ENCODE measurements around the gene SLC51B.

The SLC51B gene

DNA sequence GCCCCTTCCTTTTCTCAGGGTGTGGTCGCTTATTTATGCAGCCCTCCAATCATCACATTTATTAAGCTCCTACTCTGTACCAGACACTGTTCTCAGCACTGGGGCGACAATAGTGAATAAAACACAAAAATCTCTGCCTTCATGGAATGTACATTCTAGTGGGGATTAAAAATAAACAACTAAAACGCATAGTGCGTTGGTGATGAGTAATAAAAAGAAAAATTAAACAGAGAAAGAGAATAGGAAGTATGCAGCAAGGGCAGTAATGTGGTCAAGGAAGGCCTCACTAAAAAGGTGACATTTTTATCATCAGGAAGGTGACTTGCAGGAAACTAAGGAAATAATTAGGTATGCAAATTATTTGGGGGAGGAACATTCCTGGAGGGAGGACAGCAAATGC, 5.1 kb downstream of the SLC51B start:
- Mint-ChIP-seq H3K4me1 (ENCODE audit: low read depth in 2 of 2) (peaks cover 9 to 14% of the 10 kb centered on the region in 2 donors), H3K27me3 (peaks cover 3 to 6% of the 10 kb centered on the region in 2 donors), H3K4me3 (peak overlapping the region; percentile 73 to 74)

DNA sequence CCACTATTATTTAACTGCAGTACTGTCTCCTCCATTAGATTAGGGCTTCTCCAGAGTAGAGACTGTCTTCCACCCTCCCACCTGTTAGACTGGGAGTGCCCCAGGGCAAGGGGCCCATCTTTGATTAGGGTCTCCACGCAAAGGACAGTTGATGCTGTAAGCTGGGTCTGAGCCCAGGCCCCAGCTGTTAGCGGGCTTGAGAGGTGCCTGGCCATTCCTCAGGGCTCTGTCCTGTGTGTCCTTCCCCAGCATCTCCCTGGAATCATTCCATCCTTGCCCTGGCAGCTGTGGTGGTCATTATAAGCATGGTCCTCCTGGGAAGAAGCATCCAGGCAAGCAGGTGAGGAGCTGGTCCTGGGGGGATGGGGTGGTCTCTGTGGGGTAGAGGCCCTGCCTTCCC, 6.1 kb downstream of the SLC51B start:
- H3K36me3 Mint-ChIP-seq (ENCODE audit: insufficient read depth), result peaks cover 11% of the 10 kb centered on the region
- DNase-seq (no peak), ATAC-seq (replicated peaks) (no peak)
- peaks cover 12 to 14% of the 10 kb centered on the region in 2 donors for H3K4me1 Mint-ChIP-seq (ENCODE audit: low read depth in 2 of 2)
- H3K27ac Mint-ChIP-seq, result no peak overlapping the region
- H3K9me3 Mint-ChIP-seq, result no peaks in the 10 kb centered on the region
- peaks cover 0 to 7% of the 10 kb centered on the region in 2 donors for H3K27me3 Mint-ChIP-seq
- no peak overlapping the region for H3K4me3 Mint-ChIP-seq

More for the DNA sequence above, 5.1 kb downstream of the SLC51B start:
- ATAC-seq (replicated peaks) (no peak), DNase-seq (no peak)
- Mint-ChIP-seq H3K9me3 (no peaks in the 10 kb centered on the region), H3K36me3 (ENCODE audit: insufficient read depth) (peaks cover 11% of the 10 kb centered on the region), H3K27ac (peak overlapping the region in 1 of 2 donors; percentile 85)

DNA sequence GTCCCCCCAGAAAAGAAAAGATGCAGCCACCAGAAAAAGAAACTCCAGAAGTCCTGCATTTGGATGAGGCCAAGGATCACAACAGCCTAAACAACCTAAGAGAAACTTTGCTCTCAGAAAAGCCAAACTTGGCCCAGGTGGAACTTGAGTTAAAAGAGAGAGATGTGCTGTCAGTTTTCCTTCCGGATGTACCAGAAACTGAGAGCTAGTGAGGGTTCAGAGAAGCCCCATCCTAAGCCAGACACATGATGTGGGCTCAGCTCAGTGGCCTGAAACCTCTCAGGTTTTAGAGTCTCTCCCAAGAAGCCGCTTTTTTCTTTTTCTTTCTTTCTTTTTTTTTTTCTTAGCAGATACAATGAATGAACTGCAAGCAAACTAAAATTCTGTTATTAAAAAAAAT, 7.8 kb downstream of the SLC51B start:
- no peak overlapping the region for H3K27ac Mint-ChIP-seq
- H3K9me3 Mint-ChIP-seq, result no peaks in the 10 kb centered on the region

DNA sequence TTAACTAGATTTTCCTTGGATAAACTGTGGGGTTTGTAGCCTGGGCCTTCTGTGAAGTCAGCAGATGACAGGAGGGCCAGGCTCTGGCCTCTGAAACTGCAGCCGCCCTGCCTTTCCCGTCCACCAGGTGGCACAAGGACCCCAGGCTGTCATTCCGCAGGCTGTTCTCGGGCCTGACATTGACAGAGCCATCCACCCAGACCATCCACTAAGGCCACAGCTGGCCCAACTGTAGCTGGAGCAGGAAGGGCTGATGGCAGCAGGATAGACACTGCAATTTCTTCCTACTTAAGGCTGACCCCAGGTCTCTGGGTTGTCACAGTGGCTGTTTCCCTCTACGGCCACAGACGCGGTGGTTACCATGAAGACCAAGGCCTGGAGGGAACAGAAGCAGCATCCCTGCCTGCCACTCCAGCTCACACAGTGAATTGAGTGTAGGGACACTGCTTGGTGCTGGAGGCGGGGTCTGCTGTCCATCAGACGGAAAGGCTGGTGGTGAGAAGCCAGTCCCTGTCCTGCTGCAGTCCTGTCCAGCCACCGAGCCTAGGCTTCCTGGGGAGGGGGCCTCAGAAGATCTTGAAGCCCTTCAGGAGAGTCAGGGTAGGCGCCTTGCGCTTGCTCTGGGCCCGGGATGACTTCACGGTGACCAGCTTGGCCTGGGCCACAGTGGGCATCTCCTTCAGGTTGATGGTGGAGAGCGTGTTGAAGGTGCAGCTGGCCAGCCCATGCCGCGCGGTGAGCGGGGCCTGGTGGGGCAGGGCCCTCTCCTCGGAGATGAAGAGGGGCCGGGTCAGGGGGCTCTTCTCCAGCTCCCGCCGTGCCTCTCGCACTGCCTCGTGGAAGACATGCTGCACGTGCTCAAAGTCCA, 9.4 kb downstream of the SLC51B start:
- peak; percentile 31 to 43 (median 39) for DNase-seq
- Mint-ChIP-seq H3K4me1 (ENCODE audit: low read depth in 2 of 2) (peaks cover 6 to 8% of the 10 kb centered on the region in 2 donors), H3K27me3 (peaks cover 0 to 20% of the 10 kb centered on the region in 2 donors), H3K9me3 (no peaks in the 10 kb centered on the region), H3K4me3 (no peak overlapping the region), H3K36me3 (ENCODE audit: insufficient read depth) (peaks cover 5% of the 10 kb centered on the region), H3K27ac (no peak overlapping the region)
- peak; percentile 32 for ATAC-seq (replicated peaks)

More for the DNA sequence above, 7.8 kb downstream of the SLC51B start:
- H3K4me3 Mint-ChIP-seq, result no peak overlapping the region
- ATAC-seq (replicated peaks) (no peak), DNase-seq (no peak)
- peaks cover 12 to 14% of the 10 kb centered on the region in 2 donors for H3K4me1 Mint-ChIP-seq (ENCODE audit: low read depth in 2 of 2)
- H3K36me3 Mint-ChIP-seq (ENCODE audit: insufficient read depth), result peaks cover 11% of the 10 kb centered on the region
- H3K27me3 Mint-ChIP-seq, result peaks cover 0 to 16% of the 10 kb centered on the region in 2 donors

DNA sequence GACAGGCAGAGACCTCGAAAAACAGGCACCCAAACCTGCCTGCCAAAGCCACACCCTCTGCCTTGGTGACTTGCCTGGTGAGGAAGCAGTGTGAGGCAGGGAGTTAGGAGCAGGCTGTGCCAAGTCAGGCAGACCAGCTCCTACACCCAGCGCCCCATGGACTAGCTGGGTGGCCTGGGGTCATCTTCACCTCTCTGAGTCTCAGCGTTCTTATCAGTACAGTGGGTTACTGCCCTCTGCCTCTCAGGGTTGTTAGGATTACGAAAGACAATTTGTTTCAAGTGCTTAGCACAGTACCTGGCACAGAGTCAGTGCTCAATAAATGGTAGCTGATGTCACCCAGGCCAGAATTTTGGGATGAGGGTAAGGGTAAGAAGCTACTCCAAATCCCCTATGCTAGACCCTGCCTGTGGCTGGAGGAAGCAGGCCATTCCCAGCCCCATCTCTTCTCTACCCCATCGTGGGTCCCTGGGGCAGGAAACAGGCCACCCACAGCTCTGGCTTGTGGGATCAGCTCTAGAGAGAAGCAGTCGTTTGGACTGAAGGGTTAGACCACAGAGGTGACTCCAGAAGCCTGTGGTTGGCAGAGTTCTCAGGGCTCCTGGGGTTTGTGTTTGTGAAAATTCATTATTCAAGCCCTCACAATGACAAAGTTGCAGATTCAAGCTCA, 10.1 kb downstream of the SLC51B start:
- H3K4me1 Mint-ChIP-seq (ENCODE audit: low read depth in 2 of 2), result peaks cover 0 to 3% of the 10 kb centered on the region in 2 donors
- no peak overlapping the region for H3K4me3 Mint-ChIP-seq
- ATAC-seq (replicated peaks) (no peak), DNase-seq (no peak)
- peaks cover 0 to 20% of the 10 kb centered on the region in 2 donors for H3K27me3 Mint-ChIP-seq
- H3K27ac Mint-ChIP-seq, result no peak overlapping the region
- no peaks in the 10 kb centered on the region for H3K9me3 Mint-ChIP-seq
- no peaks in the 10 kb centered on the region for H3K36me3 Mint-ChIP-seq (ENCODE audit: insufficient read depth)

DNA sequence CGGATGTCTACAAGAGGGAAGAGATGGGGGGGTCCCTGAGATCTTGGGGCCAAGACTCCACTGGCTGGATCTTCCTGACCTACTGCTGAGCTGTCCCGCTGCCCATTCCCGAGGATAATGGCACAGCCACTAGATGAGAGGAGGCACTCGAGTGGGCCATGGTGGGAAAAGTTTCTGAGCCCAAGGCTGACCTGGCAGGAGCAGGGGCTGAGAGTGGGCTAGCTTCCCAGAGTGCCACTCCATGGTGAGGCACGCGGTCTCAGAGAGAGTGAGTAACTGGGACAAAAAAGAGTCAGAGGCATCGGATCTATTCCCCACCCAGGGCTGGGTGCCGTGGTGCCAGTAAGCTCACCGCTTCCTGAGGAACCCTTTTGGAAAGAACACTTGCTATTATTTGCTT, 10.9 kb downstream of the SLC51B start:
- H3K4me3 Mint-ChIP-seq, result no peak overlapping the region
- no peaks in the 10 kb centered on the region for H3K9me3 Mint-ChIP-seq
- ATAC-seq (replicated peaks), result no peak
- peaks cover 0 to 25% of the 10 kb centered on the region in 2 donors for H3K27me3 Mint-ChIP-seq
- peaks cover 0 to 3% of the 10 kb centered on the region in 2 donors for H3K4me1 Mint-ChIP-seq (ENCODE audit: low read depth in 2 of 2)
- H3K36me3 Mint-ChIP-seq (ENCODE audit: insufficient read depth), result no peaks in the 10 kb centered on the region
- peak overlapping the region in 1 of 2 donors; percentile 38 for H3K27ac Mint-ChIP-seq
- DNase-seq, result no peak

DNA sequence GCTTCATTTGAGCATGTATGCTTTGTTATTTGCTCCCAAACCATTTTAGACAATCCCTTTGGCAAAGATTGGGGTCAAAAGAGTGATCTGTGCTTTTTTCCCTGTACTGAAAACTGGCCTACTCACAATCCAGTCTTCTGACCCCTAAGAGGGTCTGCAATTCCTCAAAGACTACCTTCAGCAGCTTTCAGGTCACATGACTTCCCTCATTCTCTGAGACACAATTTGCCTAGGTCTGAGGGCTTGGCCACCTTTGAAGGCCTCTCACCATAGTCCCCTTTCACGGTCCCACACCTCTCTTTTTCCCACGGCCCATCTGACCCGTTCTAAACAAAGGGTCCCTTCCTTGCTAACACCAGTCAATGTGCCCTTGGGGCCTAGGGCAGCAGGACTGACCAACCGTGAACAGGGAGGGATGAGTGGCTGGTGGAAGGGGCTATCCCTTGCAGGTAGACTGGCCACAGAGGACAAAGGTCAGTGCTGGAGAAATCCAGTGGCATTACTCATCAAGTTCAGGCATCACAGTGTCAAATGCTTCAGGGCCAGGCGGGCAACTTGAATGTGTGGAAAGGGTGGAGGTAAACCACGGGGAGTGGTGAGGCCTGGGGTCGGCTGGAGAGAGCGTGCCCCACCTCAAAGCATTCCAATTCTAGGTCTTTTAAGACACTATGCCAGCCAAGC, 11.8 kb downstream of the SLC51B start:
- no peaks in the 10 kb centered on the region for H3K9me3 Mint-ChIP-seq
- no peak overlapping the region for H3K4me3 Mint-ChIP-seq
- no peaks in the 10 kb centered on the region for H3K36me3 Mint-ChIP-seq (ENCODE audit: insufficient read depth)
- ATAC-seq (replicated peaks) (no peak), DNase-seq (no peak)
- H3K27me3 Mint-ChIP-seq, result peaks cover 0 to 29% of the 10 kb centered on the region in 2 donors
- peaks cover 0 to 3% of the 10 kb centered on the region in 2 donors for H3K4me1 Mint-ChIP-seq (ENCODE audit: low read depth in 2 of 2)
- no peak overlapping the region for H3K27ac Mint-ChIP-seq

DNA sequence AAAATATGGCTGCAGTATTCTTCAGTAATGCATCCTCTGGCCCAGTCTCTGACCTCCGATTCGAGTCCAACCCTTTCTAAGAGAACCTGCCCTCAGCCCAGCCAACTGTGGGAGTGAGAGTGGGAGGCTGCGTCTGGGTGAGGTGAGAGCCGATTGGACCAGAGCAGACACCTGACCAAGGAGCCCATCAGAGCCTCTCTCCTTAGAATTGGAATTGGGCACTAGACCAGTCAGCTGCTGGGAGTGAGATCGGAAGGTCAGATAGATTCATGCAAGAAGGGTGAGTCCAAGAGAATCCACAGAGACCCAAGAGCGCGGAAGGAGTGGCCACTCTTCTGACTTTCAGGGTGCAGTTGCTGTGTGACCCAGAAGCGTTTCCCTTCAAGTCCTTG, 12.4 kb downstream of the SLC51B start:
- peaks cover 0 to 34% of the 10 kb centered on the region in 2 donors for H3K27me3 Mint-ChIP-seq
- peaks cover 0 to 3% of the 10 kb centered on the region in 2 donors for H3K4me1 Mint-ChIP-seq (ENCODE audit: low read depth in 2 of 2)
- ATAC-seq (replicated peaks) (no peak), DNase-seq (no peak)
- H3K27ac Mint-ChIP-seq, result no peak overlapping the region
- H3K36me3 Mint-ChIP-seq (ENCODE audit: insufficient read depth), result no peaks in the 10 kb centered on the region
- H3K9me3 Mint-ChIP-seq, result no peaks in the 10 kb centered on the region
- no peak overlapping the region for H3K4me3 Mint-ChIP-seq

DNA sequence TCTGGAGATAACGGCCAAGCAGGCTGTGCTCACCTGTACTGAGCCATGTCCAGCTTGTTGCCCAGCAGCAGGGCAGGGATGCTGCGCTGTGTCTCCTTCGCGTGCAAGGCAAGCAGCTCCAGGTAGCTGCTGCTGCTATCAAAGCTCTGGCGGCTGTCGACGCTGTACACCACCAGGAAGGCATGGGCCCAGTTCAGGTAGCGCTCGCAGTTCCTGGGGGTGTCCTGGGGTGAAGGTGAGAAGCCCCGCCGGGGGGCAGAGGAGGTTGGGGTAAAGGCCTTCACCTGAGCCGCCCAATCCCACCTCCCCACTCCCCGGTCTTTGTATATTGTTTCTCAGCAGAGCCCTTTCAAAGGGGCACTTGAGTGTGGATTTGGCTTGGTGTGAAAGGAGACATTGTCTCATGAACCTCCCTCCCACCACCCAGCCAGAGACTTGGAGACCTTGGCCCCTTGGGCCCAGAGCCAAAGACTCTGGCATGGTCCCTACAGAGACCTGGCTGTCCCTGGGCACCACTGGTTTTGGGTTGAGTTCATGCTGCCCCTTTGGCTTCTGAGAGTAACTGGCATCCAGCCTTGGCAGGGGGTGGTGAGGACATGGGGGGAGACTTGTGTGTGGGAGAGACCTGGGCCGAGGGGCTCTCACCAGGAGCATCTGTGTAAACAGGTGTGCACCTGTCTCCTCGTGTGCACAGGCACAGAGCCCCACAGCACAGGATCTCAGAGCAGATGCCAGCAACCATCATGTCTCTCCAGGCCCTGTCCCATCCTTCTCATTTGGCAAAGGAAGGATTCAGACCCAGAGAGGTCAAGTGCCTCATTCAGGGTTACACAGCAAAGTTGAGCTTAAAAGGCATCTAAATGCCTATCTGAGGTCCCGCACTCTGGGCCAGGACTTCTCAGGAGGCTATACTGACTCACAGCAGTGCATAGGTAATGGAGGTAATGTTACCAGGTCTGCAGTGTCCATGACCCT, 13.5 kb downstream of the SLC51B start:
- no peaks in the 10 kb centered on the region for H3K9me3 Mint-ChIP-seq
- H3K27ac Mint-ChIP-seq, result no peak overlapping the region
- peaks cover 0 to 3% of the 10 kb centered on the region in 2 donors for H3K4me1 Mint-ChIP-seq (ENCODE audit: low read depth in 2 of 2)
- H3K4me3 Mint-ChIP-seq, result no peak overlapping the region
- ATAC-seq (replicated peaks) (no peak), DNase-seq (no peak)
- peaks cover 7 to 45% of the 10 kb centered on the region in 2 donors for H3K27me3 Mint-ChIP-seq
- H3K36me3 Mint-ChIP-seq (ENCODE audit: insufficient read depth), result no peaks in the 10 kb centered on the region

DNA sequence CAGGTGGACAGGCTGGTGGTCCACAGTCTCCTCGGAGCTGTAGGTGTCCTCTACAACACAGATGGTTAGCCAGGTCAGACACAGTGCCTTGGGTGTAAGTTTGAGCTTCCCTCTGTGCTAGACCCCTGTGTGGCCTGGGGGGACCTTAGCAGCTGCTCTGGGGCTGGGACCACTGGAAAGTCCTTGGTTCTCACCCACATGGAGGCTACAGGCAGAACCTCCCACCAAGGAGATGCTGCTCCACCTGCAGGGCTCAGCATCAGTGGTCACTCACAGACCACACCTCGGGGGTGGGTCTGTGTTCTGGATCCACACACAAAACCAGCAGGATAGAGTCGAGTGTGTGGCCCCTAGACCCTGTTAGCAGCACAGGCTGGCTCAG, 14.2 kb downstream of the SLC51B start:
- no peak for ATAC-seq (replicated peaks)
- no peak for DNase-seq
- H3K4me3 Mint-ChIP-seq, result no peak overlapping the region
- H3K36me3 Mint-ChIP-seq (ENCODE audit: insufficient read depth), result no peaks in the 10 kb centered on the region
- H3K9me3 Mint-ChIP-seq, result no peaks in the 10 kb centered on the region
- H3K4me1 Mint-ChIP-seq (ENCODE audit: low read depth in 2 of 2), result peaks cover 0 to 3% of the 10 kb centered on the region in 2 donors
- peaks cover 8 to 49% of the 10 kb centered on the region in 2 donors for H3K27me3 Mint-ChIP-seq
- no peak overlapping the region for H3K27ac Mint-ChIP-seq

DNA sequence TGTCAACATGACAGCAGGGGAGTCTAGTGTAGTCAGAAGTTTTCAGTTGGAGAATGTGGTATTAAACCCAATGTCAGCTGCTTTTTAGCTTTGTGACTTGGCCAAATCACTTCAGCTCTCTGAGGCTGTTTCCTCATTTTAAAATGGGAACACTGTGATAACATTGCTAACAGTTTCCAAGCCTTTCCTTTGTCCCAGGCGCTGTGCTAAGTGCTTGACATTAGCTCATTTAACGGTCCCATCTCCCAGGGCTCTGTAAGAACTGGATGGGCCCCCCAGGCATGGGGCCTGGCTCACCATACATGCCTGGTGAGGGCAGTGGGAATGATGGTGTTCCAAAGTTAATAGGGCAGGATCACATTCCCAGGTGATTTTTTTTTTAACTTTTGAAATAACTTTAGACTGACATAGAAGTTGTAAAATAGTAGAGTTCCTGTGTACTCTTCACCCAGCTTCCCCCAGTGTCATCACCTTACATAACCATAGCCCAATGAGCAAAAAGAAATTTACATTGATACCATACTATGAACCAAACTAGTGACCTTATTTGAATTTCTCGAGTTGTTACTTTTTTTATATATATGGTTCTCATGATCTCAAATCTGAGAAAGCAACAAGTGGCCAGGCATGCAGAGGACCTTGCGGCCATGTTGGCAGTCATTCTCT, 14.9 kb downstream of the SLC51B start:
- Mint-ChIP-seq H3K36me3 (ENCODE audit: insufficient read depth) (no peaks in the 10 kb centered on the region), H3K4me3 (no peak overlapping the region), H3K9me3 (no peaks in the 10 kb centered on the region), H3K27me3 (peaks cover 10 to 54% of the 10 kb centered on the region in 2 donors), H3K4me1 (ENCODE audit: low read depth in 2 of 2) (peaks cover 0 to 3% of the 10 kb centered on the region in 2 donors), H3K27ac (no peak overlapping the region)
- no peak for DNase-seq
- ATAC-seq (replicated peaks), result no peak

DNA sequence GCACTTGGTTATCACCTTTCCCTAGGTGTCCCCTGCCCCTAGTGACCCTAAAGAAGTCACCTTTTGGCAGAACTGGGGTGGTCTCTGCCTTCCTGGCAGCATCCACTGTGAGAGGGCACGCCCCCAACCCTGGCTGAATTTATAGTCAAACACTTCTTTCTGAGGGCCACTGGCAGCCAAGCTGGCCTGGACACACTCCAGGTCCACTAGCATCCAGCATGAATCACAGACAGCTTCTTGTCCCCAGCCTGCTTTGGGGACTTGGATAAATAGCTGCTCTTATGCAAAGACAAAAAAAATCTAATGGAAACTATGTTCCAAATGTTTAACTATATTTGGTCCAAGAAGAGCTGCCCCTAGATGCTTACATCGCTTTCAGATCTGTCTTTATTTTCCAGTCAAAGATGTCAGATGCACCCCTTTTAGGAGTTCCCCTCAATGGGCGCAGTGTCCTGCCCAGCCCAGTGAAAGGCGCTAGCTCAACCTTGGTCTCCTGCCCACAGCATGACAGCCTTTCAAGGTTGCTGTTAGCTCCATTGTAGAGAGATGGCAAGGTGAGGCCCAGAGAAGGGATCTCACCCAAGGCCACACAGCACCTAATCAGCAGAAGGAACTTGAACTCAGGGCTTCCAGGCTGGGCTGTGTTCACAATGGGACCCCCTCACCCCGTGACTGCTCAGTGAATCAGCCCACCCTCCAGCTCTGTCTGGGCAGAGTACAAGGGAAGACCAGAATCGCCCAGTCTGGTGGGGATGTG, 15.6 kb downstream of the SLC51B start:
- ATAC-seq (replicated peaks) (no peak), DNase-seq (no peak)
- H3K27me3 Mint-ChIP-seq, result peaks cover 18 to 58% of the 10 kb centered on the region in 2 donors
- no peak overlapping the region for H3K27ac Mint-ChIP-seq
- no peaks in the 10 kb centered on the region for H3K36me3 Mint-ChIP-seq (ENCODE audit: insufficient read depth)
- peaks cover 0 to under 1% of the 10 kb centered on the region in 2 donors for H3K4me1 Mint-ChIP-seq (ENCODE audit: low read depth in 2 of 2)
- no peaks in the 10 kb centered on the region for H3K9me3 Mint-ChIP-seq
- H3K4me3 Mint-ChIP-seq, result no peak overlapping the region

Measured in effector memory CD8-positive, alpha-beta T cell (primary cell).